Type B pancreatic cell (in vitro differentiated cells): ENCODE data around the gene LRRFIP1. TPM values are rescaled to one million over a fixed set of nuclear protein-coding genes. Genes with fewer than 3 reads are reported as not detected.

Source experiments
- DNase-seq: peaks from one replicate; pipeline ENCODE4 v3.0.0; 2021; ENCODE audit warnings: mixed read lengths; ENCODE audit not compliant: unreplicated experiment; ENCODE audit errors: extremely low spot score
- H3K27ac Mint-ChIP-seq: 2 replicates; pipeline ENCODE4 v1.8.0; 2021; ENCODE audit warnings: mild to moderate bottlenecking, mixed read lengths
- H3K27me3 Mint-ChIP-seq: 2 replicates; pipeline ENCODE4 v1.8.0; 2021; ENCODE audit warnings: mixed read lengths
- H3K36me3 Mint-ChIP-seq: 2 replicates; pipeline ENCODE4 v1.8.0; 2021; ENCODE audit warnings: mixed read lengths
- H3K4me1 Mint-ChIP-seq: one replicate; pipeline ENCODE4 v1.8.0; 2021; ENCODE audit warnings: mixed read lengths; ENCODE audit not compliant: unreplicated experiment
- H3K4me3 Mint-ChIP-seq: 2 replicates; pipeline ENCODE4 v1.8.0; 2021; ENCODE audit warnings: mild to moderate bottlenecking, mixed read lengths
- H3K9me3 Mint-ChIP-seq: 2 replicates; pipeline ENCODE4 v1.8.0; 2021; ENCODE audit warnings: mixed read lengths
- CTCF ChIP-seq: fragments of 200-600 bp; sonication (generic); conservative IDR thresholded peaks from 2 replicates; pipeline ENCODE4 v1.5.0; 2021; ENCODE audit warnings: antibody characterized with exemption, mild to moderate bottlenecking
- long read RNA-seq: library from polyadenylated mRNA; unstranded; transcript quantifications from one replicate; pipeline ENCODE4 v2.0.0, GENCODE V29; 2020
- total RNA-seq: library from RNA; stranded (reverse); gene quantifications from 2 replicates; pipeline ENCODE4 v1.2.1, GENCODE V29; 2021; ENCODE audit warnings: low replicate concordance

LRRFIP1 gene
- 53.8 and 73.2 TPM in 2 replicates for total RNA-seq
- long read RNA-seq, transcript LRRFIP1-202 (8 exons, 3,709 nt), result major isoform, 5 of 75 reads
- long read RNA-seq, partial matches to known transcripts, result 25 of 75 reads
- long read RNA-seq, other reads (novel, unspliced or antisense), result 45 of 75 reads

- Mint-ChIP-seq H3K27me3 (peaks cover 41% of the 10 kb centered on the region), H3K27ac (peak within 1 kb of the TSS; percentile 80)
Measured at GRCh38 chr2:237627441-237628246, at the start of gene LRRFIP1. LRRFIP1 (plus strand) TSS chr2:237627587; CDS start chr2:237627645, 58 bp downstream.

GRCh38 chr2:237577956-237578870 is 49.2 kb upstream of the LRRFIP1 start:
- no peaks in the 10 kb centered on the region for H3K27me3 Mint-ChIP-seq
- no peak overlapping the region for H3K27ac Mint-ChIP-seq
- no peak for TF ChIP-seq CTCF
- DNase-seq, result no peak
- no peak overlapping the region for H3K4me3 Mint-ChIP-seq
- H3K9me3 Mint-ChIP-seq, result no peaks in the 10 kb centered on the region
- no peaks in the 10 kb centered on the region for H3K36me3 Mint-ChIP-seq
- no peaks in the 10 kb centered on the region for H3K4me1 Mint-ChIP-seq

More at GRCh38 chr2:237627441-237628246, at the start of gene LRRFIP1:
- peaks cover 29% of the 10 kb centered on the region for H3K4me1 Mint-ChIP-seq
- H3K36me3 Mint-ChIP-seq, result peaks cover 22% of the 10 kb centered on the region
- H3K4me3 Mint-ChIP-seq, result peak within 1 kb of the TSS; percentile 91
- no peak for TF ChIP-seq CTCF
- DNase-seq, result no peak
- no peaks in the 10 kb centered on the region for H3K9me3 Mint-ChIP-seq

- H3K27ac Mint-ChIP-seq, result no peak overlapping the region
- no peak overlapping the region for H3K4me3 Mint-ChIP-seq
- no peaks in the 10 kb centered on the region for H3K9me3 Mint-ChIP-seq
- H3K36me3 Mint-ChIP-seq, result no peaks in the 10 kb centered on the region
- H3K27me3 Mint-ChIP-seq, result no peaks in the 10 kb centered on the region
- H3K4me1 Mint-ChIP-seq, result no peaks in the 10 kb centered on the region
- DNase-seq, result no peak
- TF ChIP-seq CTCF, result no peak
Measured at GRCh38 chr2:237581326-237581725, 46.1 kb upstream of the LRRFIP1 start.

- TF ChIP-seq CTCF, result peak; percentile 63
- no peak for DNase-seq
- no peaks in the 10 kb centered on the region for H3K9me3 Mint-ChIP-seq
- no peaks in the 10 kb centered on the region for H3K36me3 Mint-ChIP-seq
- H3K4me1 Mint-ChIP-seq, result no peaks in the 10 kb centered on the region
- H3K4me3 Mint-ChIP-seq, result no peak overlapping the region
- H3K27ac Mint-ChIP-seq, result no peak overlapping the region
- no peaks in the 10 kb centered on the region for H3K27me3 Mint-ChIP-seq
Measured at GRCh38 chr2:237581751-237582746, 45.3 kb upstream of the LRRFIP1 start.
